Measurements from ENCODE around the gene DNAJC5G. TPM values are rescaled to one million over a fixed set of nuclear protein-coding genes. Genes with fewer than 3 reads are reported as not detected.
A peak's percentile ranks its signal among the peaks of the same experiment; 100 is the strongest.

Gene DNAJC5G
- total and polyA plus RNA-seq, 2 donors (not counting 3 experiments of a cell fraction or from before 2014, with no cell fraction given): 0.77 to 1.4 TPM

DNA sequence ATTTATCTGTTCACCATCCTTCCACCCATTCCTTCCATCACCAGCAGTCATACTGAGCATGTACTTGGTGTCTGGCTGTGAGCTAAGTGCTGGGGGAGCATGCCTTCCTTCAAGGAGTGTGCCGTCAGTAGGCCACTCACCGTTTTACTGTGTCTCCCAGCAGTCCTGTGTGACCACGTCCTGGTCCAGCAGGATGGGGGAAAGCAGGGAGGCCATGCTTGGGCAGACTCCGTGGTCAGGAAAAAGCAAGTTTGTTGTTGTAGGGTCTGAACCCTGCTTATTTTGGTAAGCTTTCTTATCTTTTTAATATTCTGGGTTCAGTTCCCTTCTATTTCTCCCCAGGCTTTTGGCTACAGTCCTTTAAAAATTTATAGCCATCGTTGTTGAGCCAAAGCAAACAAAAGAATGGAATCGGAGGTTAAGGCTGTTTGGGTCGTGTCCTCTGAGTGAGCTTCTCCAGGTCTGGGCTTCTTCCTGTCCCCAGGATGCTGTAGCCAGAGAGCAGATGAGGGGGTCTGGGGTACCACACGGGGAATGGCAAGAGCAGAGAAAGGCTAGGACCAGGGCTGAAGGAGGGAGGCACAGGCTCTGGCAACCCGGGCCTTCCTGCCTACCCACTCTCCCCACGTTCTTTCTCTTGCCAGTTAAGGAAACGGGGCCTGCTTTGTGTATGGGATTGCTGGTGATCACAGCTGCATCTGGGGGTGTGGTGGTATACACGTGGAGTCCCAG, 25.9 kb upstream of the DNAJC5G start:
- dilution Hi-C loops (cut with MboI; ENCODE audit: extremely low pct_ligation_motif_present, low sequenced_read_pairs): no loop called here
- peak; percentile 83 for FAIRE-seq
- Histone ChIP-seq H2AFZ (ENCODE audit: low read depth, low read length) (peak overlapping the region; percentile 40), H3K9me3 (replicated peaks; ENCODE audit: control insufficient read depth, insufficient read depth, low read length) (no peaks in the 10 kb centered on the region), H3K4me2 (ENCODE audit: insufficient read depth, low read length) (no peak overlapping the region), H3K9me1 (replicated peaks; ENCODE audit: control insufficient read depth, extremely low read depth, insufficient read depth, low read length) (no peaks in the 10 kb centered on the region), H3K27ac (ENCODE audit: insufficient read depth, low read depth, low read length) (no peak overlapping the region), H3K4me3 (replicated peaks in 1 of 3; ENCODE audit: insufficient read depth in 1 of 3, low read depth in 1 of 3, low read length in 3 of 3) (no peak overlapping the region), H3K36me3 (ENCODE audit: control insufficient read depth in 2 of 2, extremely low read depth in 1 of 2, insufficient read depth in 2 of 2, low read length in 2 of 2) (peaks cover 2 to 8% of the 10 kb centered on the region in 2 experiments), H4K20me1 (replicated peaks; ENCODE audit: control insufficient read depth, extremely low read depth, insufficient read depth, low read length) (no peaks in the 10 kb centered on the region), H3K4me1 (ENCODE audit: control insufficient read depth, extremely low read depth, insufficient read depth, low read length) (peaks cover 15% of the 10 kb centered on the region), H3K79me2 (ENCODE audit: control insufficient read depth, insufficient read depth, low read length) (no peaks in the 10 kb centered on the region), H3K9ac (replicated peaks; ENCODE audit: extremely low read depth, insufficient read depth, low read length) (no peak overlapping the region), H3K27me3 (ENCODE audit: control insufficient read depth in 2 of 2, insufficient read depth in 2 of 2, low read length in 2 of 2) (no peaks in the 10 kb centered on the region)
- BruUV-seq (replicated peaks): no TSS peak
- peak; percentile 75 for DNase-seq (ENCODE audit: low read depth, low spot score)
- TF ChIP-seq, protein P1, sequence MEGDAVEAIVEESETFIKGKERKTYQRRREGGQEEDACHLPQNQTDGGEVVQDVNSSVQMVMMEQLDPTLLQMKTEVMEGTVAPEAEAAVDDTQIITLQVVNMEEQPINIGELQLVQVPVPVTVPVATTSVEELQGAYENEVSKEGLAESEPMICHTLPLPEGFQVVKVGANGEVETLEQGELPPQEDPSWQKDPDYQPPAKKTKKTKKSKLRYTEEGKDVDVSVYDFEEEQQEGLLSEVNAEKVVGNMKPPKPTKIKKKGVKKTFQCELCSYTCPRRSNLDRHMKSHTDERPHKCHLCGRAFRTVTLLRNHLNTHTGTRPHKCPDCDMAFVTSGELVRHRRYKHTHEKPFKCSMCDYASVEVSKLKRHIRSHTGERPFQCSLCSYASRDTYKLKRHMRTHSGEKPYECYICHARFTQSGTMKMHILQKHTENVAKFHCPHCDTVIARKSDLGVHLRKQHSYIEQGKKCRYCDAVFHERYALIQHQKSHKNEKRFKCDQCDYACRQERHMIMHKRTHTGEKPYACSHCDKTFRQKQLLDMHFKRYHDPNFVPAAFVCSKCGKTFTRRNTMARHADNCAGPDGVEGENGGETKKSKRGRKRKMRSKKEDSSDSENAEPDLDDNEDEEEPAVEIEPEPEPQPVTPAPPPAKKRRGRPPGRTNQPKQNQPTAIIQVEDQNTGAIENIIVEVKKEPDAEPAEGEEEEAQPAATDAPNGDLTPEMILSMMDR (IDR thresholded peaks at IDR 0.05; ENCODE audit: extremely low read depth in 1 of 2, insufficient read depth in 1 of 2, low read depth in 1 of 2, low read length in 2 of 2): no peak
- TF ChIP-seq POLR2AphosphoS5 (IDR thresholded peaks at IDR 0.05; ENCODE audit: insufficient read depth, low read depth, low read length): no peak
- TF ChIP-seq EZH2 (IDR thresholded peaks at IDR 0.05; ENCODE audit: borderline replicate concordance, low read depth, low read length, severe bottlenecking): no peak
- no peak for TF ChIP-seq MYC (IDR thresholded peaks at IDR 0.05; ENCODE audit: low read depth, low read length)
- TF ChIP-seq JUN (IDR thresholded peaks at IDR 0.05; ENCODE audit: borderline replicate concordance, insufficient read depth, insufficient read length, low read depth): no peak
- TF ChIP-seq GATA2 (IDR thresholded peaks at IDR 0.05; ENCODE audit: insufficient read depth, insufficient read length, low read depth, low read length): no peak
- TF ChIP-seq FOS (IDR thresholded peaks at IDR 0.05; ENCODE audit: borderline replicate concordance, insufficient read depth, low read length): no peak
- TF ChIP-seq, protein P2, sequence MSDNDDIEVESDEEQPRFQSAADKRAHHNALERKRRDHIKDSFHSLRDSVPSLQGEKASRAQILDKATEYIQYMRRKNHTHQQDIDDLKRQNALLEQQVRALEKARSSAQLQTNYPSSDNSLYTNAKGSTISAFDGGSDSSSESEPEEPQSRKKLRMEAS (IDR thresholded peaks at IDR 0.05; ENCODE audit: insufficient read depth, insufficient read length): no peak
- TF ChIP-seq POLR2A (IDR thresholded peaks at IDR 0.05; ENCODE audit: low read depth, low read length): no peak
- ChIA-PET POLR2A (no interaction called here), CTCF (interaction anchor here (0.8 to 6.8 kb wide), 13 partner anchors 13 to 153 kb away, joined by 3 to 81 read pairs (median 4); partner anchors contain the start of genes SLC30A3 and TRIM54)
- intact Hi-C loops (cut with micrococcal nuclease): loop anchor here (5.0 kb wide), 1 partner anchor 123 kb away; the partner anchor contains the start of genes EIF2B4 and SNX17

Measured in endothelial cell of umbilical vein (primary cell).